Loucy (cell line): ENCODE data around the gene PADI1.

Experiments
- H2AFZ ChIP-seq: fragments of 200-600 bp; sonication (generic); 2 replicates; pipeline ENCODE4 v1.6.0; 2016; ENCODE audit warnings: antibody characterized with exemption, mild to moderate bottlenecking, low read length, moderate library complexity
- H3F3A ChIP-seq: fragments of 200-600 bp; 2 replicates; pipeline ENCODE4 v1.6.0; 2016; ENCODE audit warnings: antibody characterized with exemption, low read depth, mild to moderate bottlenecking
- H3K27me3 ChIP-seq: fragments of 200-600 bp; sonication (generic); 2 replicates; pipeline ENCODE4 v1.6.1; 2014; ENCODE audit warnings: low read length, mild to moderate bottlenecking; ENCODE audit not compliant: insufficient read depth, poor library complexity, severe bottlenecking
- H3K36me3 ChIP-seq: fragments of 200-600 bp; sonication (generic); 2 replicates; pipeline ENCODE4 v1.6.1; 2016; ENCODE audit warnings: low read length; ENCODE audit not compliant: insufficient read depth
- H3K4me1 ChIP-seq: fragments of 200-600 bp; sonication (generic); 2 replicates; pipeline ENCODE4 v1.5.1; 2014; ENCODE audit warnings: low read length, mild to moderate bottlenecking; ENCODE audit not compliant: insufficient read depth, poor library complexity, severe bottlenecking
- H3K4me2 ChIP-seq: fragments of 200-600 bp; sonication (generic); 2 replicates; pipeline ENCODE4 v1.6.0; 2014; ENCODE audit warnings: antibody characterized with exemption, low read length, low read depth, mild to moderate bottlenecking; ENCODE audit not compliant: poor library complexity, severe bottlenecking
- H3K4me3 ChIP-seq: fragments of 200-600 bp; sonication (generic); 2 replicates; pipeline ENCODE4 v1.5.1; 2014; ENCODE audit warnings: low read length, mild to moderate bottlenecking, mixed read lengths; ENCODE audit not compliant: poor library complexity, severe bottlenecking
- H3K79me2 ChIP-seq: fragments of 200-600 bp; sonication (generic); 2 replicates; pipeline ENCODE4 v1.6.1; 2014; ENCODE audit warnings: low read length; ENCODE audit not compliant: insufficient read depth
- H3K9ac ChIP-seq: fragments of 200-600 bp; sonication (generic); 2 replicates; pipeline ENCODE4 v1.6.0; 2014; ENCODE audit warnings: mild to moderate bottlenecking, low read depth, low read length, moderate library complexity; ENCODE audit not compliant: poor library complexity, severe bottlenecking
- H3K9me2 ChIP-seq: fragments of 200-600 bp; sonication (generic); replicated peaks from 2 replicates; pipeline ENCODE4 v1.6.1; 2016; ENCODE audit warnings: low read depth, low read length, mixed read lengths
- H3K9me3 ChIP-seq: fragments of 200-600 bp; sonication (generic); 2 replicates; pipeline ENCODE4 v1.6.1; 2014; ENCODE audit warnings: mild to moderate bottlenecking, antibody characterized with exemption, low read length, low read depth; ENCODE audit not compliant: insufficient read depth
- H4K20me1 ChIP-seq: fragments of 200-600 bp; sonication (generic); 2 replicates; pipeline ENCODE4 v1.6.0; 2014; ENCODE audit warnings: antibody characterized with exemption, low read length, mild to moderate bottlenecking; ENCODE audit not compliant: insufficient read depth, poor library complexity, severe bottlenecking
- CTCF ChIP-seq: fragments of 200-600 bp; sonication (generic); conservative IDR thresholded peaks from 2 replicates; pipeline ENCODE4 v1.5.1; 2014; ENCODE audit warnings: mild to moderate bottlenecking, antibody characterized with exemption, low read length
- EZH2phosphoT487 ChIP-seq: fragments of 200-600 bp; IDR thresholded peaks from 2 replicates; pipeline ENCODE4 v1.6.1; 2018; ENCODE audit warnings: antibody characterized with exemption, mild to moderate bottlenecking, moderate library complexity, borderline replicate concordance

PADI1 gene

GRCh38 chr1:17260738-17261137, 55.8 kb downstream of the PADI1 start:
- Histone ChIP-seq H4K20me1 (no peaks in the 10 kb centered on the region), H3K9me2 (no peaks in the 10 kb centered on the region), H3K27me3 (no peaks in the 10 kb centered on the region), H3K9ac (no peak overlapping the region), H3F3A (no peaks in the 10 kb centered on the region), H3K79me2 (no peaks in the 10 kb centered on the region), H3K4me2 (no peak overlapping the region), H3K9me3 (no peaks in the 10 kb centered on the region), H3K36me3 (no peaks in the 10 kb centered on the region), H3K4me3 (no peak overlapping the region), H3K4me1 (no peaks in the 10 kb centered on the region), H2AFZ (no peak overlapping the region)
- TF ChIP-seq EZH2phosphoT487, result no peak
- TF ChIP-seq CTCF, result no peak

- Histone ChIP-seq H3K4me3 (no peak overlapping the region), H3K9me2 (no peaks in the 10 kb centered on the region), H3K4me2 (no peak overlapping the region), H4K20me1 (no peaks in the 10 kb centered on the region), H3K79me2 (no peaks in the 10 kb centered on the region), H3K36me3 (no peaks in the 10 kb centered on the region), H3K27me3 (no peaks in the 10 kb centered on the region), H3K4me1 (no peaks in the 10 kb centered on the region), H2AFZ (no peak overlapping the region), H3F3A (no peaks in the 10 kb centered on the region), H3K9ac (no peak overlapping the region), H3K9me3 (no peaks in the 10 kb centered on the region)
- TF ChIP-seq CTCF (no peak), EZH2phosphoT487 (no peak)
Measured at GRCh38 chr1:17263936-17264335, 59.0 kb downstream of the PADI1 start.

- Histone ChIP-seq H3K9me2 (no peaks in the 10 kb centered on the region), H3F3A (no peaks in the 10 kb centered on the region), H3K9me3 (no peaks in the 10 kb centered on the region), H4K20me1 (no peaks in the 10 kb centered on the region), H3K4me2 (no peak overlapping the region), H2AFZ (no peak overlapping the region), H3K4me3 (no peak overlapping the region), H3K36me3 (no peaks in the 10 kb centered on the region), H3K27me3 (no peaks in the 10 kb centered on the region), H3K79me2 (no peaks in the 10 kb centered on the region), H3K9ac (no peak overlapping the region), H3K4me1 (no peaks in the 10 kb centered on the region)
- no peak for TF ChIP-seq EZH2phosphoT487
- TF ChIP-seq CTCF, result no peak
Measured at GRCh38 chr1:17264470-17264869, 59.5 kb downstream of the PADI1 start.
